HG03565 (cell line): ENCODE data around the gene ARFIP1.

ENCODE experiments used
- ATAC-seq: cut with Tn5 transposase; IDR thresholded peaks from one replicate; pipeline ENCODE4 v1.9.1; 2021; ENCODE audit warnings: mild to moderate bottlenecking, moderate library complexity; ENCODE audit not compliant: unreplicated experiment

ARFIP1 gene

GRCh38 chr4:152936446-152937335 lies 156.9 kb downstream of the ARFIP1 start:
- no peak for ATAC-seq

- ATAC-seq, result no peak
These were observed 157.8 kb downstream of the ARFIP1 start for GRCh38 chr4:152937336-152938236.

GRCh38 chr4:152938237-152938947 lies 158.6 kb downstream of the ARFIP1 start:
- ATAC-seq, result no peak

- no peak for ATAC-seq
These were observed 159.9 kb downstream of the ARFIP1 start for GRCh38 chr4:152939621-152940020.

GRCh38 chr4:152940461-152940860 lies 160.7 kb downstream of the ARFIP1 start:
- no peak for ATAC-seq

- ATAC-seq, result no peak
These were observed 161.7 kb downstream of the ARFIP1 start for GRCh38 chr4:152941411-152941810.

- no peak for ATAC-seq
These were observed 162.6 kb downstream of the ARFIP1 start for GRCh38 chr4:152942346-152942745.

- ATAC-seq, result no peak
These were observed 163.9 kb downstream of the ARFIP1 start for GRCh38 chr4:152943672-152944071.

- ATAC-seq, result no peak
These were observed 165.0 kb downstream of the ARFIP1 start for GRCh38 chr4:152944666-152945320.

- ATAC-seq, result no peak
These were observed 165.9 kb downstream of the ARFIP1 start for GRCh38 chr4:152945639-152946038.

GRCh38 chr4:152946446-152946845 lies 166.7 kb downstream of the ARFIP1 start:
- ATAC-seq, result no peak

GRCh38 chr4:152947311-152947710 lies 167.6 kb downstream of the ARFIP1 start:
- no peak for ATAC-seq

GRCh38 chr4:152949930-152950329 lies 170.2 kb downstream of the ARFIP1 start:
- ATAC-seq, result no peak

GRCh38 chr4:152950402-152951274 lies 170.9 kb downstream of the ARFIP1 start:
- no peak for ATAC-seq

GRCh38 chr4:152951348-152951747 lies 171.6 kb downstream of the ARFIP1 start:
- no peak for ATAC-seq

- ATAC-seq, result no peak
These were observed 173.8 kb downstream of the ARFIP1 start for GRCh38 chr4:152953514-152953913.

- no peak for ATAC-seq
These were observed 175.0 kb downstream of the ARFIP1 start for GRCh38 chr4:152954741-152955140.

- no peak for ATAC-seq
These were observed 176.4 kb downstream of the ARFIP1 start for GRCh38 chr4:152956147-152956546.

- no peak for ATAC-seq
These were observed 177.1 kb downstream of the ARFIP1 start for GRCh38 chr4:152956650-152957436.
